WI38 (cell line): Measurements from ENCODE around the gene NEDD4L.

Source experiments
- H3K4me3 ChIP-seq: 2 replicates; pipeline ENCODE4 v1.5.1; 2011; ENCODE audit warnings: low read depth, mild to moderate bottlenecking, control low read depth, low read length
- TF ChIP-seq, protein P1 (sequence below): IDR thresholded peaks from 2 replicates; pipeline ENCODE4 v1.5.1; 2012; ENCODE audit warnings: low read depth, mild to moderate bottlenecking, control low read depth, low read length

NEDD4L gene

DNA sequence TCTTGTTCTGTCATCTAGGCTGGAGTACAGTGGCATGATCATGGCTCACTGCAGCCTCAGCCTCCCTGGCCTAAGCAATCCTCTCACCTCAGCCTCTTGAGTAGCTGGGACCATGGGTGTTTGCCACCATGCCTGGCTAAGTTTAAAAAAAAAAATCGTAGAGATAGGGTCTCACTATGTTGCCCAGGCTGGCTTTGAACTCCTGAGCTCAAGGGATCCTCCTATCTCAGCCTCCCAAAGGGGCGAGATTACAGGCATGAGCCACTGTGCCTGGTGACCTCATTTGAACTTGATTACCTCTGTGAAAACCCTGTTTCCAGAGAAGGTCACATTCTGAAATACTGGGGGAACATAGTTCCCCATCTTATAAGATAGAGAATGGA, 190.3 kb downstream of the NEDD4L start:
- TF ChIP-seq, protein P1, sequence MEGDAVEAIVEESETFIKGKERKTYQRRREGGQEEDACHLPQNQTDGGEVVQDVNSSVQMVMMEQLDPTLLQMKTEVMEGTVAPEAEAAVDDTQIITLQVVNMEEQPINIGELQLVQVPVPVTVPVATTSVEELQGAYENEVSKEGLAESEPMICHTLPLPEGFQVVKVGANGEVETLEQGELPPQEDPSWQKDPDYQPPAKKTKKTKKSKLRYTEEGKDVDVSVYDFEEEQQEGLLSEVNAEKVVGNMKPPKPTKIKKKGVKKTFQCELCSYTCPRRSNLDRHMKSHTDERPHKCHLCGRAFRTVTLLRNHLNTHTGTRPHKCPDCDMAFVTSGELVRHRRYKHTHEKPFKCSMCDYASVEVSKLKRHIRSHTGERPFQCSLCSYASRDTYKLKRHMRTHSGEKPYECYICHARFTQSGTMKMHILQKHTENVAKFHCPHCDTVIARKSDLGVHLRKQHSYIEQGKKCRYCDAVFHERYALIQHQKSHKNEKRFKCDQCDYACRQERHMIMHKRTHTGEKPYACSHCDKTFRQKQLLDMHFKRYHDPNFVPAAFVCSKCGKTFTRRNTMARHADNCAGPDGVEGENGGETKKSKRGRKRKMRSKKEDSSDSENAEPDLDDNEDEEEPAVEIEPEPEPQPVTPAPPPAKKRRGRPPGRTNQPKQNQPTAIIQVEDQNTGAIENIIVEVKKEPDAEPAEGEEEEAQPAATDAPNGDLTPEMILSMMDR = no peak
- no peak overlapping the region for H3K4me3 ChIP-seq

DNA sequence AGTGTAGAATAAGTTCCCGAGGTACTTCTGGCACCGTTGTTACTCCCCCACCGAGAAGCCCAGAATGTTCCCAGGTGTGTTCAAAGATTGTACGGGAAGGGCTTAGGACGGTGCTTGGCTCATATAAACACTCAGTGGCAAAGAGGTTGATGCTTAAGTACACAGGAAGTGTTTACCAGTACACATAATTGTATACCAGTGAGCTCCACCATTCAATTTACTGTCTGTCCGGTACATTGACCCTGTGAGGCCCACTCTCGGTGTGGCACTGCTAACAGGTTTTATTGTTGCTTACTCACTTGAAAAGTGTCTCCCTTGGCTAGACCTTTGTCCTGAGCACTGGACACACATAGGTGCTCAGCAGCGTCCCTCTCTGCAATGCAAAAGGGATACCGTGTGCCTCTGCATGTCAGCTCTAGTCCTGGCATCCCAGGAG, 191.0 kb downstream of the NEDD4L start:
- TF ChIP-seq, protein P1 = no peak
- H3K4me3 ChIP-seq = no peak overlapping the region

DNA sequence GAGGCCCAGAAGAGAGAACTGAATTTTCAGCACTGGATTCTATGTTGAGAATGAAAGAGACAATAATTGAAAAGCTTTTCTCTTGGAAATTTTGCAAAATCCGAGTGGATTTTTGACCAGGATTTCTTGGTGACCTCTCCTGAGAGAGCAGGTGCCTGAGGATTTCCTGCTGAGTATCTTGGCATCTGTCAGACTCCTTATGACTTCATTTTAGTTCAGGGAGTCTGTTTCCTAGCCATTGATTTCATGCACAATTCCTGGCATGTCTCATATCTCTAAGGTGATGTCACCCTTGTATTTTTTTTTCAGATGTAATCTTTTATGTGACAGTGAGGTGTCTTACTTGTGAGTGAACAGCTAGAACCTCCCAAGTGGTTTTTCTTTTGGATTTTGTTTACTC, 195.9 kb downstream of the NEDD4L start:
- H3K4me3 ChIP-seq = no peak overlapping the region
- TF ChIP-seq, protein P1 = no peak

DNA sequence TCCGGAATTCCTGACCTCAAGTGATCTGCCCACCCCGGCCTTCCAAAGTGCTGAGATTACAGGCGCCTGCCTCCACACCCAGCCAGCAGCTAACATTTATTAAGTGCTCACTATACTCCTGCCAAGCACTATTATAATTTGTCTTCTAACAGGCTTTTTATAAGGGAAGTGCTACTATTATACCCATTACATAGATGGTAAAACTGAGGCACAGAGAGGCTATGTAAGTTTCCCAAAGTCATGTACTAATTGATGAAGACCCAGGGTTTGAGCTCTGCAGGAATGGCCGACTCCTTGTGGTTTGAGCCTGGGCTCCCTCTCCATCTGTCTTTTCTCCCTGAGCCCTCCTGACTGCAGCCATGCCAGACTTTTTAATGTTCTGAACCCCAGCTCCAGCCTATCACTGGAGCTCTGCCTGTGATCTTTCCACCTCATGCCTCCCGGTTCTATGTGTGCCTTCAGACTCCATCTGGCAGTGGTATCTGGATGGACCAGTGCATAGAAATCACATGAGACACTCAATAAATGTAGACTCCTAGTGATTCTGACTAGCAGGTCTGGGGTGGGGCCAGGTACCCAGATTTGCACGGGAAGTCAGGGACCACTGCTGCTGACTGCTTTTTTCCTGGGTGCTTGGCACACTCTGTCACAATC, 197.1 kb downstream of the NEDD4L start:
- no peak overlapping the region for H3K4me3 ChIP-seq
- TF ChIP-seq, protein P1 = no peak

DNA sequence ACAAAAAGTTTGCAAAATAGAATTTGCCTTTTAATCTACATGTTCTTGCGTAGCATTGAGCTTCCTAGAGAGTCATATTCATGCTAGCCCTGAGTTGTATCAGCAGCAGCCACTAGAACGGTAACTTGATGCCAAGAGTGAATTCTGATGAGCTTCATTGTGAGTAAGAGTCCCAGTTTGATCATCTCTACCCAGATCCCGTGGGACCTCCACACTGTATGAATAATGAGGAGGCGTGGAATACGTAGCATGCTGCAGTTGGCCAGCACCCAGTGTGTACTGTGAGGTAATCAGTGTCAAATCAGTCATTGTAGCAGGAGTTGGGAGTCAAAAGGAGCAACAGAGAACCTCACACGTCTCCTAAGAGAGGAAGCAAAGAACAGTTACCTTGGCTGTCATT, 197.9 kb downstream of the NEDD4L start:
- TF ChIP-seq, protein P1 = no peak
- no peak overlapping the region for H3K4me3 ChIP-seq

DNA sequence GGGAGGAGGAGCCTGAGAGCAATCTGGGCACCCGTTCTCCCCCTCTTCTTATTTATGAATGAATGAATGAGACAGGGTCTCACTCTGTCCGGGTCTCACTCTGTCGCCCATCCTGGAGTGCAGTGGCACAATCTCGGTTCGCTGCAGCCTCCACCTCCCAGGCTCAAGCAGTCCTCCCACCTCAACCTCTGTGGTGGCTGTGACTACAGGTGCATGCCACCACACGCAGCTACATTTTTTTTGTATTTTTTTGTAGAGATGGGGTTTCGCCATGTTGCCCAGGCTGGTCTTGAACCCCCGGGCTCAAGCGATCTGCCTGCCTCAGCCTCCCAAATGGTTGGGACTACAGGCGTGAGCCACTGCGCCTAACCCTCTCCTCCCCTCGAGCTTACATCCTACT, 198.4 kb downstream of the NEDD4L start:
- TF ChIP-seq, protein P1 = no peak
- no peak overlapping the region for H3K4me3 ChIP-seq

DNA sequence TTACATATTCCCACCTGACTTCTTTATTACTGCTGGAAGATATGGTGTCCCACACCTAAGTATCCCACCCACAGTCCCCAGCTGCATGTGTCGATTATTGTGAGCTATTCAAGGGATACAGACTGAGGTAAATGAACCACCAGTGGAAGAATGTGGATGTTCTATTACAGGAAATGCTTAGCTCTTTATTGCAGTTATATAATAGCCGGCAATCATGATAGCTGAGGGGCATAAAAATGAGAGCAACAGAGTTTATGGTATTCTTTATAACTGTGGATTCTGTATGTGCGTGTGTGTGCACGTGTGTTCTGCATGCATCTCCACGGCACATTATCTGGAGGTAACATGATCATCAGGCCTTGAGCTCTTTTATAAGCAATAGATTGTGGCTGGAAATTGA, 198.9 kb downstream of the NEDD4L start:
- H3K4me3 ChIP-seq = no peak overlapping the region
- TF ChIP-seq, protein P1 = no peak
